Uterus (tissue), 4 donors: ENCODE measurements around the gene GTF2A1. TPM values are rescaled to one million over a fixed set of nuclear protein-coding genes. Genes with fewer than 3 reads are reported as not detected.
"Not testable (repeated sequence)": the region's sequence is repeated elsewhere in the genome, so short reads cannot be mapped to it uniquely, and the experiment has no call there.

ENCODE experiments used
- DNase-seq, 2 donors: peaks; one replicate each; pipeline ENCODE4 v3.0.0-alpha.2; 2019 to 2020
- H3K27ac ChIP-seq, 2 donors: fragments of 200-600 bp; sonication (generic); 1 replicate in 1 of 2; 2 replicates in 1 of 2; pipeline ENCODE4 v1.5.1; 2016 to 2018
- H3K27me3 ChIP-seq, 2 donors: fragments of 200-600 bp; sonication (generic); one replicate each; pipeline ENCODE4 v1.5.1; 2018 to 2019; ENCODE audit warnings: control low read depth in 1 of 2
- H3K36me3 ChIP-seq, 2 donors: fragments of 200-600 bp; sonication (generic); one replicate each; pipeline ENCODE4 v1.5.1; 2019; ENCODE audit warnings: control low read depth in 1 of 2
- H3K4me1 ChIP-seq, 2 donors: fragments of 200-600 bp; sonication (generic); one replicate each; pipeline ENCODE4 v1.5.1; 2018 to 2019; ENCODE audit warnings: control low read depth in 1 of 2
- H3K4me3 ChIP-seq, 2 donors: fragments of 200-600 bp; sonication (generic); 1 replicate in 1 of 2; 2 replicates in 1 of 2; pipeline ENCODE4 v1.5.1; 2018 to 2019; ENCODE audit warnings: mild to moderate bottlenecking in 1 of 2
- H3K9me3 ChIP-seq, 2 donors: fragments of 200-600 bp; sonication (generic); one replicate each; pipeline ENCODE4 v1.5.1; 2019; ENCODE audit warnings: control low read depth in 1 of 2
- POLR2A ChIP-seq, 2 donors: fragments of 450-650 bp; IDR thresholded peaks; one replicate each; pipeline ENCODE4 v1.6.1; 2016; ENCODE audit warnings: antibody characterized with exemption in 2 of 2, mild to moderate bottlenecking in 1 of 2, moderate library complexity in 1 of 2
- intact Hi-C: fragments of 100-400 bp; cut with DNase I; formaldehyde crosslinking; loops from one replicate; pipeline ENCODE4 v1.15.1; 2023; ENCODE audit warnings: low total_unique reads
- total RNA-seq, 4 donors: library from RNA; depleted of rRNA in 3 of 4; stranded (reverse); fragments of >200 nt in 3 of 4; gene quantifications; one replicate each; pipeline versions ENCODE4 v1.1.0 to v1.2.4, GENCODE V29; 2014 to 2023
- TF ChIP-seq, protein P1 (sequence below), 4 experiments: fragments of 200-600 bp in 2 of 4; fragments of 450-650 bp in 2 of 4; sonication (generic) in 2 of 4; IDR thresholded peaks; one replicate each; pipeline ENCODE4 v1.5.1; 2016 to 2019; ENCODE audit warnings: antibody characterized with exemption in 4 of 4, mild to moderate bottlenecking in 2 of 4, moderate library complexity in 1 of 4
- donor health status: DM: yes; HTN: yes; CAD: no.

GTF2A1 gene
- total RNA-seq, 4 donors from 2014 or later = 28.2 to 52.4 (median 35.9) TPM

DNA sequence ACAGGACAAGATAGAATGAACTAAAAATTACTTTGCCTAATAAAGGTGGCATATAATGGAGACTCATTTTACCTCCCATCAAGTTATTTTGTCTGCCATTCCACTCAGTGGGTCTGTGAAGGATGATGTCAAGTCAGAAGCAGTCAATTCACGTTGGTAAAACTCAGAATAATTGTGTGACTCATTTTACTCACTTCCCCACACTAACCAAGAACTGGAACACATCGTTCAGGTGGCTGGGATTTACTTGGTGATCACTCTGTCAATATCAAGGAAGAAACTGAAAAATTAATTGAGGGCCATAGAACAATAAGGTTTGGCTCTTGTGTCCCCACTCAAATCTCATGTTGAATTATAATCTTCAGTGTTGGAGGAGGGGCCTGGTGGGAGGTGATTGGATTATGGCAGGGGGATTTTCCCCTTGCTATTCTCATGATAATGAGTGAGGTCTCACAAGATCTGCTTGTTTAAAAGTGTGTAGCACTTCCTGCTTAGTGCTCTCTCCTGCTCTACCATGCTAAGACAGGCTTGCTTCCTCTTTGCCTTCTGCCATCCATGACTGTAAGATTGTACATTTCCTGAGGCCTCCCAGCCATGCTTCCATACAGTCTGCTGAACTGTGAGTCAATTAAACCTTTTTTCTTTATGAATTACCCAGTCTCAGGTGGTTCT is 35.7 kb upstream of the GTF2A1 start:
- intact Hi-C loops = no loop called here
- no peak overlapping the region for H3K4me3 ChIP-seq
- H3K27ac ChIP-seq = no peak overlapping the region
- no peaks in the 10 kb centered on the region for H3K36me3 ChIP-seq
- no peak for DNase-seq
- H3K9me3 ChIP-seq = no peaks in the 10 kb centered on the region
- no peak for TF ChIP-seq POLR2A (IDR thresholded peaks at IDR 0.05)
- TF ChIP-seq, protein P1, sequence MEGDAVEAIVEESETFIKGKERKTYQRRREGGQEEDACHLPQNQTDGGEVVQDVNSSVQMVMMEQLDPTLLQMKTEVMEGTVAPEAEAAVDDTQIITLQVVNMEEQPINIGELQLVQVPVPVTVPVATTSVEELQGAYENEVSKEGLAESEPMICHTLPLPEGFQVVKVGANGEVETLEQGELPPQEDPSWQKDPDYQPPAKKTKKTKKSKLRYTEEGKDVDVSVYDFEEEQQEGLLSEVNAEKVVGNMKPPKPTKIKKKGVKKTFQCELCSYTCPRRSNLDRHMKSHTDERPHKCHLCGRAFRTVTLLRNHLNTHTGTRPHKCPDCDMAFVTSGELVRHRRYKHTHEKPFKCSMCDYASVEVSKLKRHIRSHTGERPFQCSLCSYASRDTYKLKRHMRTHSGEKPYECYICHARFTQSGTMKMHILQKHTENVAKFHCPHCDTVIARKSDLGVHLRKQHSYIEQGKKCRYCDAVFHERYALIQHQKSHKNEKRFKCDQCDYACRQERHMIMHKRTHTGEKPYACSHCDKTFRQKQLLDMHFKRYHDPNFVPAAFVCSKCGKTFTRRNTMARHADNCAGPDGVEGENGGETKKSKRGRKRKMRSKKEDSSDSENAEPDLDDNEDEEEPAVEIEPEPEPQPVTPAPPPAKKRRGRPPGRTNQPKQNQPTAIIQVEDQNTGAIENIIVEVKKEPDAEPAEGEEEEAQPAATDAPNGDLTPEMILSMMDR (IDR thresholded peaks at IDR 0.05) = no peak
- H3K4me1 ChIP-seq = no peaks in the 10 kb centered on the region
- no peaks in the 10 kb centered on the region for H3K27me3 ChIP-seq

DNA sequence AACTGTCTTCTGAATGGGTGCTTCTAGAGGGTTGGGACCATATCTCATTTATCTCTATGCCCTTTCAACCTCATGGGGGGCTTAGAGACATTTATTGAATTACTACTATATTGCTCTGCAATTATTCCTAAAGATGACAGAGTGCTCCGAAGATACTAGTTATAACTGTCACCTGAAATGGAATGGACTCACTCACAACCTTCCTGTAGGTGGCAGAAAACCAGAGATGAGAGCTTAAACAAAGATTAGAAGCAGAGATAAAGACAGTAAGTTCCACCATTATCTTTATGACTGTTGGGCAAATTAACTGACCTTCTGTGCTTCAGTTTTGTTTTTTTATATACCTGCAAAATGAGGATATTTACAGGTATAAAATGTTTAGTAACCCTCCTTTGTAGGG is 31.5 kb upstream of the GTF2A1 start:
- TF ChIP-seq, protein P1 (IDR thresholded peaks at IDR 0.05) = no peak
- TF ChIP-seq POLR2A (IDR thresholded peaks at IDR 0.05) = no peak
- Histone ChIP-seq H3K27ac (no peak overlapping the region), H3K4me1 (no peaks in the 10 kb centered on the region), H3K27me3 (no peaks in the 10 kb centered on the region), H3K4me3 (no peak overlapping the region), H3K9me3 (no peaks in the 10 kb centered on the region), H3K36me3 (no peaks in the 10 kb centered on the region)
- no peak for DNase-seq
- intact Hi-C loops = no loop called here

DNA sequence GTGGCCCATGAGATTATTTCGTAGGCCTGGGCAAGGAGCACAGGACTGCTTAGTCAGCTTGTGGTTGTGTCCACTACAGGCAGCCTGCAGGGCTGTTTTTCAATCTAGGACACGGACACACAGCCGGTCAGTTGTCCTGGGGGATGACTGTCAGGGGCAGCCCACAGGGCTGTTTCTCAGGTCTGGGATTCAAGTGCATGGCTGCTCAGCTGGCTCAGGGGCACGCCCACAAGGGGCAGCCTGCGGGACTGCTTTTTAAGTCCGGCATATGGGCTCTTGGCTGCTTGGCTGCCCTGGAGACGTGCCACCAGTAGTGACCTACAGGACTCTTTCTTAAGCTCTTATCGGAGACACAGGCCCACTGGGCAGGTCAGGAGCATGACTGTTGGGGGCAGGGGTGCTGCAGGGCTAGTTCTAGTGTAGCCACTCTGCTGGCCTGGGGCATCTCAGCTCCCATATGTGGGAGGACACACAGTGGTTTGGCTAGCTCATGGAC is 26.6 kb upstream of the GTF2A1 start:
- no peaks in the 10 kb centered on the region for H3K27me3 ChIP-seq
- TF ChIP-seq, protein P1 (IDR thresholded peaks at IDR 0.05) = no peak
- TF ChIP-seq POLR2A (IDR thresholded peaks at IDR 0.05) = no peak
- H3K9me3 ChIP-seq = no peaks in the 10 kb centered on the region
- no peak overlapping the region for H3K4me3 ChIP-seq
- no peak overlapping the region for H3K27ac ChIP-seq
- DNase-seq = no peak
- no peaks in the 10 kb centered on the region for H3K36me3 ChIP-seq
- no peaks in the 10 kb centered on the region for H3K4me1 ChIP-seq
- intact Hi-C loops = no loop called here

DNA sequence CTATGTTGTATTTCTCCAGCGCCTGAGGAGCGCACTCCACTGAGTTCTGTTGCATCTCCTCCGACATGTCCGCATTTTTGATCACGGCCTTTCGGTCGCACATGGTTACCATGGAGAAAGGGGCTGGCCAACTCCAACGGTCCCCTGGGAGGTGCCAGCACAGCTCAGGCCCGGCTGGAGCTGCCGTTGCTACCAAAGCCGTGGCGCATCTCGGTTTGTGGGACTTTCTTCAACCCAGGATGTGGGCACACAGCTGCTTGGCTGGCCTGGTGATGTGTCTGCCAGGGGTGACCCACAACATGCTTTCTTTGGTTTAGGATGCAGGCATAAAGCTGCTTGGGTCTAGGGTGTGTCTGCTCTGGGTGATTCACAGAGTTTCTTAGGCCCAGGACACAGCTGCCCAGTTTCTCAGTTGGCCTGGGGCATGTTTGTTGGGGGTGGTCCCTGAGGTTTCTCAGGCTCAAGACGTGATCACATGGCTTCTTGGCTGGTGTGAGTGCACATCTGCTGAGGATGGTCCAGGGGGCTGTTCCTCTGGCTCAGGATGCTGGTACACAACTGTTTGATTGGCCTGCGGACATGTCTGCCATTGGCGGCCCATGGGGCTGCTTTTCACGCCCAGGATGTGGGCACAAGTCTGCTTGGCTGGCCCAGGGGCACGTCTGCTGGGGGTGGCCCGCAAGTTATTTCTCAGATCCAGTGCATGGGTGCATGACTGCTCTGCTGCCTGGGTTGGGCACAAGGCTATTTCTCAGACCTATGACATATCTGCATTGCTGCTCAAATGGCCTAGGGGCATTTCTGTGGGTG is 25.9 kb upstream of the GTF2A1 start:
- H3K27ac ChIP-seq = no peak overlapping the region
- no peaks in the 10 kb centered on the region for H3K27me3 ChIP-seq
- DNase-seq = no peak
- H3K4me3 ChIP-seq = no peak overlapping the region
- intact Hi-C loops = no loop called here
- no peaks in the 10 kb centered on the region for H3K4me1 ChIP-seq
- no peaks in the 10 kb centered on the region for H3K36me3 ChIP-seq
- no peak for TF ChIP-seq POLR2A (IDR thresholded peaks at IDR 0.05)
- TF ChIP-seq, protein P1 (IDR thresholded peaks at IDR 0.05) = no peak
- H3K9me3 ChIP-seq = no peaks in the 10 kb centered on the region

DNA sequence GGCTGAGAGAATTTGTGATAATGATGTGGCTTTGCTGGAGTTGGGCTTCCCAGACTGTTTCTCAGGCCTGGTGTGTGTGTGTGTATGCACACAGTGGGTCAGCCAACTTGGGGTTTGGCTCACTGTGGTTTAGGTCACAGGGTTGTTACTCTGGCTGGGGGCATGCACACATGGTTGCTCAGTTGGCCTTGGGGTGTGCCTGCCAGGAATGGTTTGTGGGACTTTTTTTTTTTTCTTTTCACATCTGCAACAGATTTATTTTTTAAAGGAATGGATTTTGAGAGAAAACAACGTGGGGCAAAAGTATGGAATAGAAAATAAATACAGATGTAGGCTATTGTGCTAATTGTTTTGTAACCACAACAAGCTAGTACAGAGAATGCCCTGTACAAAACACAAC is 25.0 kb upstream of the GTF2A1 start:
- no peak for TF ChIP-seq POLR2A (IDR thresholded peaks at IDR 0.05)
- TF ChIP-seq, protein P1 (IDR thresholded peaks at IDR 0.05) = no peak
- Histone ChIP-seq H3K27ac (no peak overlapping the region), H3K4me1 (no peaks in the 10 kb centered on the region), H3K9me3 (no peaks in the 10 kb centered on the region), H3K27me3 (no peaks in the 10 kb centered on the region), H3K36me3 (no peaks in the 10 kb centered on the region), H3K4me3 (no peak overlapping the region)
- no peak for DNase-seq
- intact Hi-C loops = no loop called here

DNA sequence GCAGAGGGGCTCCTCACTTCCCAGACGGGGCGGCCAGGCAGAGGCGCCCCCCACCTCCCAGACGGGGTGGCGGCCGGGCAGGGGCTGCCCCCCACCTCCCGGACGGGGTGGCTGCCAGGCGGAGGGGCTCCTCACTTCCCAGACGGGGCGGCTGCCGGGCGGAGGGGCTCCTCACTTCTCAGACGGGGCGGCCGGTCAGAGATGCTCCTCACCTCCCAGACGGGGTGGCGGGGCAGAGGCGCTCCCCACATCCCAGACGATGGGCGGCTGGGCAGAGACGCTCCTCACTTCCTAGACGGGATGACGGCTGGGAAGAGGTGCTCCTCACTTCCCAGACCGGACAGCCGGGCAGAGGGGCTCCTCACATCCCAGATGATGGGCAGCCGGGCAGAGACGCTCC is 23.7 kb upstream of the GTF2A1 start:
- H3K36me3 ChIP-seq, H3K9me3 ChIP-seq, H3K27me3 ChIP-seq, H3K4me1 ChIP-seq, DNase-seq, intact Hi-C loops, H3K4me3 ChIP-seq, H3K27ac ChIP-seq: not testable (repeated sequence)
